GM12878 (cell line): ENCODE measurements around the gene C1orf87. TPM values are rescaled to one million over a fixed set of nuclear protein-coding genes. Genes with fewer than 3 reads are reported as not detected.

Source experiments
- ATAC-seq: fragments of 200-7000 bp; cut with Tn5 transposase; 3 replicates; pipeline ENCODE4 v1.9.1; 2020; ENCODE audit warnings: mild to moderate bottlenecking, moderate library complexity
- BruUV-seq: library from RNA; stranded (reverse); fragments of 400-500 nt; replicated peaks from 2 replicates; lab custom pipeline; 2021; lab: Mats Ljungman, UMichigan
- CTCF ChIA-PET: fragments of 300-600 bp; sonication (Branson Sonifier 250); formaldehyde crosslinking; extraction: SDS; loops from one replicate; lab custom pipeline; 2021; ENCODE audit warnings: inconsistent platforms; lab: Yijun Ruan, JAX
- POLR2A ChIA-PET: fragments of 350-600 bp; formaldehyde crosslinking; extraction: SDS; loops from one replicate; lab custom pipeline; 2021; ENCODE audit warnings: inconsistent platforms; lab: Charles Lee
- RAD21 ChIA-PET: fragments of 300-600 bp; sonication (Branson Sonifier 250); formaldehyde crosslinking; loops from one replicate; lab custom pipeline; 2023; ENCODE audit warnings: antibody characterized with exemption; ENCODE audit not compliant: unreplicated experiment; lab: Charles Lee
- SMC1A ChIA-PET: fragments of 300-600 bp; sonication (Branson Sonifier 250); formaldehyde crosslinking; loops from one replicate; lab custom pipeline; 2023; ENCODE audit not compliant: unreplicated experiment, uncharacterized antibody; lab: Charles Lee
- DNase-seq: peaks from one replicate; pipeline ENCODE4 v3.0.0-alpha.2; 2011; ENCODE audit warnings: low read depth, low spot score
- FAIRE-seq: peaks from 3 replicates; lab custom pipeline; 2011; peaks lifted over from hg19 to GRCh38; lab: Jason Lieb, UNC
- H2AFZ ChIP-seq: 2 replicates; pipeline ENCODE4 v1.6.0; 2011; ENCODE audit warnings: low read depth, low read length, control low read depth; ENCODE audit not compliant: control insufficient read depth
- H3K27ac ChIP-seq: 2 replicates; pipeline ENCODE4 v1.5.1; 2011; ENCODE audit warnings: control low read depth; ENCODE audit not compliant: control insufficient read depth, insufficient read depth
- H3K27me3 ChIP-seq, 2 experiments: replicated peaks in 1 of 2; 2 replicates each; pipeline versions ENCODE4 v1.6.0 to v1.6.1; 2011; ENCODE audit warnings: low read length in 1 of 2; ENCODE audit not compliant: control insufficient read depth in 2 of 2, insufficient read depth in 2 of 2
- H3K36me3 ChIP-seq, 2 experiments: 2 replicates each; pipeline ENCODE4 v1.5.1; 2011; ENCODE audit warnings: low read length in 1 of 2; ENCODE audit not compliant: control insufficient read depth in 2 of 2, insufficient read depth in 2 of 2
- H3K4me1 ChIP-seq: 2 replicates; pipeline ENCODE4 v1.6.1; 2011; ENCODE audit warnings: mild to moderate bottlenecking, low read length, moderate library complexity, mixed read lengths; ENCODE audit not compliant: control insufficient read depth, insufficient read depth
- H3K4me2 ChIP-seq: 2 replicates; pipeline ENCODE4 v1.6.0; 2011; ENCODE audit warnings: control low read depth; ENCODE audit not compliant: control insufficient read depth, insufficient read depth
- H3K4me3 ChIP-seq: fragments of 200-600 bp; sonication (generic); 2 replicates; pipeline ENCODE4 v1.5.1; 2016
- H3K79me2 ChIP-seq: 2 replicates; pipeline ENCODE4 v1.6.0; 2011; ENCODE audit warnings: low read length; ENCODE audit not compliant: control insufficient read depth, insufficient read depth
- H3K9ac ChIP-seq: 2 replicates; pipeline ENCODE4 v1.8.0; 2011; ENCODE audit warnings: low read length, control low read depth, mixed read lengths; ENCODE audit not compliant: control insufficient read depth, insufficient read depth
- H3K9me3 ChIP-seq: replicated peaks from 3 replicates; pipeline ENCODE4 v1.5.1; 2011; ENCODE audit warnings: mild to moderate bottlenecking, low read length; ENCODE audit not compliant: control insufficient read depth, insufficient read depth
- H4K20me1 ChIP-seq: 2 replicates; pipeline ENCODE4 v1.6.0; 2011; ENCODE audit not compliant: control insufficient read depth, insufficient read depth
- MTA3 ChIP-seq: IDR thresholded peaks from 2 replicates; pipeline ENCODE4 v1.6.1; 2012; ENCODE audit warnings: low read length, inconsistent platforms, borderline replicate concordance
- MXI1 ChIP-seq: fragments of 150-350 bp; IDR thresholded peaks from 2 replicates; pipeline ENCODE4 v1.6.1; 2011; ENCODE audit warnings: low read depth, mild to moderate bottlenecking, inconsistent platforms, low read length, improper control_type of control experiment
- MYB ChIP-seq: fragments of 150-350 bp; IDR thresholded peaks from 2 replicates; pipeline ENCODE4 v1.6.1; 2014; ENCODE audit warnings: mild to moderate bottlenecking, low read depth, low read length, borderline replicate concordance
- POLR2A ChIP-seq: IDR thresholded peaks from 2 replicates; pipeline ENCODE4 v1.6.1; 2011; ENCODE audit warnings: low read depth, mild to moderate bottlenecking, low read length
- RB1 ChIP-seq: fragments of 450-650 bp; formaldehyde crosslinking; IDR thresholded peaks from 2 replicates; pipeline ENCODE4 v1.6.1; 2017; ENCODE audit warnings: mild to moderate bottlenecking, borderline replicate concordance
- RBBP5 ChIP-seq: fragments of 200-600 bp; sonication (generic); conservative IDR thresholded peaks from 2 replicates; pipeline ENCODE4 v1.6.1; 2016
- REST ChIP-seq: IDR thresholded peaks from 2 replicates; pipeline ENCODE4 v1.6.1; 2012; ENCODE audit warnings: mild to moderate bottlenecking, low read depth, low read length
- WGBS: methylation state at CpG from one replicate; pipeline ENCODE4 v1.1.6; 2016; ENCODE audit warnings: low lambda C conversion rate; ENCODE audit not compliant: insufficient replicate concordance, insufficient coverage; ENCODE audit errors: missing lambda C conversion rate; 5-methylcytosine and 5-hydroxymethylcytosine counted together
- in situ Hi-C: fragments of 300-500 bp; cut with MboI; formaldehyde crosslinking; loops from 9 replicates; pipeline ENCODE4 v1.14.3; 2018; ENCODE audit warnings: mixed read lengths
- intact Hi-C: fragments of 100-400 bp; cut with micrococcal nuclease; formaldehyde crosslinking; loops from one replicate; pipeline ENCODE4 v1.14.2; 2022; ENCODE audit not compliant: unreplicated experiment
- polyA plus RNA-seq, 11 experiments: library from polyadenylated mRNA; depleted of rRNA in 4 of 11; unstranded in 6 of 11; stranded (reverse) in 5 of 11; fragments of >200 nt; fragmentation: Nextera tagmentation in 4 of 11; fragmentation: Illumina TruSeq in 1 of 11; extraction: Ambion mirVana in 4 of 11; extraction: Trizol in 1 of 11; gene quantifications; 1 replicate in 1 of 11; 2 replicates in 10 of 11; pipeline versions ENCODE4 v1.2.1 to v1.2.3, GENCODE V29; 2011 to 2016; ENCODE audit warnings: inconsistent platforms in 2 of 11, missing spikeins in 2 of 11, low read depth in 1 of 11
- total RNA-seq, 4 experiments: library from RNA; depleted of rRNA in 3 of 4; stranded (reverse); fragments of >200 nt in 3 of 4; fragmentation: Illumina TruSeq in 1 of 4; extraction: Trizol in 1 of 4; gene quantifications; 2 replicates each; pipeline versions ENCODE4 v1.2.1 to v1.2.3, GENCODE V29; 2013 to 2021
- TF ChIP-seq, protein P1 (sequence below): fragments of 450-650 bp; IDR thresholded peaks from 2 replicates; pipeline ENCODE4 v1.6.1; 2014; ENCODE audit warnings: mild to moderate bottlenecking

Gene C1orf87
- total and polyA plus RNA-seq, 10 of the 15 experiments (the other 5 are each of a cell fraction or from before 2014, with no cell fraction given), result not detected

DNA sequence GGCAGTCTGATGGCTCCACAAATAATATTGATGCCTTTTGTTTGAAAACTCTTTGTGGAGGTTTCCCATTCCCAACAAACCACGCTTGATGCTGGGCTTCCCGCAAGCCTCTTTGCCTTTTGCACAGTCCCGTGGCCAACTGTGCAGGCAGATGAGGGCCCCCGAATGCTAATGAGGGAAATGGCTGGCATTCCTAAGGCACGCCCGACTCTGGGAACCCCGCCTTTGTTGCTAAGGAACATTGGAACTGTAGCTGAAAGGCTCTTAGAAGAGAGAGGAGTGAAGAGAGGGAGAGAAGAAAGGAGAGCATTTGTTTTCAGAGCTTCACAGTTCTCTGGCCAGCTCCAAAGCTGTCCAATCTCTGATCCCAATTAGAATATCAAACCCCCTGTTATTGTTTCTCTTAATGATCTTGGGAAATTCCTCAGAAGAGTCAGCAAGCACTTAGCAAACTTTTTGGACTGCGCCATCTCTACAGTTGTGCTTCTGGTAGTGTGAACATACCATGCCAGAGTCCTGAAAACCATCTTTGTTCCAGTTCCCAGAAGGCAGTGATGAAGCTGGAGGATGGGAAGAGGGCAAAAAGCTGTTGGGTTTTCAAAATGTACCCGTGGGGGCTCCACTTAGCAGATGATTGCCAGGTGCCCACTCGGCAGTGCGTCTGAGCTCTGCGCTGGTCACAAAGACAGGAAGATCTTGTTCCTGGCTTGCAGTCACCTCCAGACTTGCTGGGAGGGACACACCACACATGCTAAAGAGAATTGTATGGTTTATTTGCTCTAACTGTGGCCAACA lies 86.9 kb downstream of the C1orf87 start:
- Histone ChIP-seq H2AFZ (no peak overlapping the region), H3K4me1 (no peaks in the 10 kb centered on the region), H3K36me3 (no peaks in the 10 kb centered on the region), H3K27me3 (no peaks in the 10 kb centered on the region; a peak in 2 of 4 replicates), H4K20me1 (no peaks in the 10 kb centered on the region), H3K9ac (no peak overlapping the region), H3K4me3 (no peak overlapping the region), H3K4me2 (no peak overlapping the region), H3K27ac (no peak overlapping the region), H3K9me3 (no peaks in the 10 kb centered on the region), H3K79me2 (no peaks in the 10 kb centered on the region)
- BruUV-seq, result no TSS peak
- RAD21 ChIA-PET, result no interaction called here
- WGBS, result 32% methylated on average over 12 of the region's 12 CpGs
- CTCF ChIA-PET, result interaction anchor here (3.0 kb wide), 1 partner anchor 10 kb away, joined by 9 read pairs; no protein-coding TSS in a partner anchor
- SMC1A ChIA-PET, result interaction anchor here (1.5 kb wide), 1 partner anchor 10 kb away, joined by 3 read pairs; no protein-coding TSS in a partner anchor
- in situ Hi-C loops, result no loop called here
- FAIRE-seq (no peak), ATAC-seq (no peak), DNase-seq (no peak)
- no peak for TF ChIP-seq POLR2A
- TF ChIP-seq RB1, result no peak
- TF ChIP-seq REST, result no peak
- TF ChIP-seq, protein P1, sequence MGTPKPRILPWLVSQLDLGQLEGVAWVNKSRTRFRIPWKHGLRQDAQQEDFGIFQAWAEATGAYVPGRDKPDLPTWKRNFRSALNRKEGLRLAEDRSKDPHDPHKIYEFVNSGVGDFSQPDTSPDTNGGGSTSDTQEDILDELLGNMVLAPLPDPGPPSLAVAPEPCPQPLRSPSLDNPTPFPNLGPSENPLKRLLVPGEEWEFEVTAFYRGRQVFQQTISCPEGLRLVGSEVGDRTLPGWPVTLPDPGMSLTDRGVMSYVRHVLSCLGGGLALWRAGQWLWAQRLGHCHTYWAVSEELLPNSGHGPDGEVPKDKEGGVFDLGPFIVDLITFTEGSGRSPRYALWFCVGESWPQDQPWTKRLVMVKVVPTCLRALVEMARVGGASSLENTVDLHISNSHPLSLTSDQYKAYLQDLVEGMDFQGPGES, result no peak
- no peak for TF ChIP-seq MXI1
- TF ChIP-seq MTA3, result no peak
- TF ChIP-seq RBBP5, result no peak
- TF ChIP-seq MYB, result no peak
- POLR2A ChIA-PET, result no interaction called here
- intact Hi-C loops, result no loop called here
